ENCODE results near the gene IPO9. TPM values are rescaled to one million over a fixed set of nuclear protein-coding genes. Genes with fewer than 3 reads are reported as not detected.
"Not testable (repeated sequence)": the region's sequence is repeated elsewhere in the genome, so short reads cannot be mapped to it uniquely, and the experiment has no call there.

Gene IPO9
- total RNA-seq, 1 donor from 2014 or later = 10.3 TPM

- FAIRE-seq (no peak), DNase-seq (ENCODE audit: low read depth) (no peak)
- H3K27me3 ChIP-seq (ENCODE audit: control insufficient read depth, insufficient read depth, low read length) = no peaks in the 10 kb centered on the region
- peaks cover 1% of the 10 kb centered on the region for H3K36me3 ChIP-seq (ENCODE audit: control insufficient read depth, insufficient read depth, low read length)
- H3K4me3 ChIP-seq (ENCODE audit: low read depth, low read length) = no peak overlapping the region
- TF ChIP-seq CTCF (IDR thresholded peaks at IDR 0.05; ENCODE audit: insufficient read depth, low read length, severe bottlenecking) = no peak
These were observed 5.7 kb downstream of the IPO9 start for GRCh38 chr1:201834621-201835020.

- TF ChIP-seq CTCF (IDR thresholded peaks at IDR 0.05; ENCODE audit: insufficient read depth, low read length, severe bottlenecking) = no peak
- Histone ChIP-seq H3K36me3 (ENCODE audit: control insufficient read depth, insufficient read depth, low read length) (peaks cover 1% of the 10 kb centered on the region), H3K4me3 (ENCODE audit: low read depth, low read length) (no peak overlapping the region), H3K27me3 (ENCODE audit: control insufficient read depth, insufficient read depth, low read length) (no peaks in the 10 kb centered on the region)
- DNase-seq (ENCODE audit: low read depth) = no peak
- FAIRE-seq = no peak
These were observed 9.4 kb downstream of the IPO9 start for GRCh38 chr1:201838381-201838780.

- not testable (repeated sequence) for H3K36me3 ChIP-seq (ENCODE audit: control insufficient read depth, insufficient read depth, low read length); H3K4me3 ChIP-seq (ENCODE audit: low read depth, low read length); FAIRE-seq; DNase-seq (ENCODE audit: low read depth); H3K27me3 ChIP-seq (ENCODE audit: control insufficient read depth, insufficient read depth, low read length)
These were observed 10.1 kb downstream of the IPO9 start for GRCh38 chr1:201839089-201839488.

GRCh38 chr1:201840055-201840454 is 11.1 kb downstream of the IPO9 start:
- FAIRE-seq (no peak), DNase-seq (ENCODE audit: low read depth) (no peak)
- no peak for TF ChIP-seq CTCF (IDR thresholded peaks at IDR 0.05; ENCODE audit: insufficient read depth, low read length, severe bottlenecking)
- Histone ChIP-seq H3K4me3 (ENCODE audit: low read depth, low read length) (no peak overlapping the region), H3K27me3 (ENCODE audit: control insufficient read depth, insufficient read depth, low read length) (no peaks in the 10 kb centered on the region), H3K36me3 (ENCODE audit: control insufficient read depth, insufficient read depth, low read length) (no peaks in the 10 kb centered on the region)

- FAIRE-seq (no peak), DNase-seq (ENCODE audit: low read depth) (no peak)
- Histone ChIP-seq H3K36me3 (ENCODE audit: control insufficient read depth, insufficient read depth, low read length) (no peaks in the 10 kb centered on the region), H3K27me3 (ENCODE audit: control insufficient read depth, insufficient read depth, low read length) (no peaks in the 10 kb centered on the region), H3K4me3 (ENCODE audit: low read depth, low read length) (no peak overlapping the region)
- no peak for TF ChIP-seq CTCF (IDR thresholded peaks at IDR 0.05; ENCODE audit: insufficient read depth, low read length, severe bottlenecking)
These were observed 11.5 kb downstream of the IPO9 start for GRCh38 chr1:201840490-201840889.

GRCh38 chr1:201841265-201841912 is 12.4 kb downstream of the IPO9 start:
- FAIRE-seq (no peak), DNase-seq (ENCODE audit: low read depth) (no peak)
- no peaks in the 10 kb centered on the region for H3K36me3 ChIP-seq (ENCODE audit: control insufficient read depth, insufficient read depth, low read length)
- H3K27me3 ChIP-seq (ENCODE audit: control insufficient read depth, insufficient read depth, low read length) = no peaks in the 10 kb centered on the region
- TF ChIP-seq CTCF (IDR thresholded peaks at IDR 0.05; ENCODE audit: insufficient read depth, low read length, severe bottlenecking) = no peak
- no peak overlapping the region for H3K4me3 ChIP-seq (ENCODE audit: low read depth, low read length)

Data from bronchial epithelial cell (primary cell).